Thoracic aorta (tissue), 2 donors: ENCODE measurements around the gene TAOK1. TPM values are rescaled to one million over a fixed set of nuclear protein-coding genes. Genes with fewer than 3 reads are reported as not detected.
"Not testable (repeated sequence)": the region's sequence is repeated elsewhere in the genome, so short reads cannot be mapped to it uniquely, and the experiment has no call there.

Experiments used
- ATAC-seq: fragments of 150-250 bp; one replicate; pipeline ENCODE4 v1.8.0; 2017; ENCODE audit warnings: low read depth; ENCODE audit not compliant: insufficient number of reproducible peaks, low FRiP score
- DNase-seq: peaks from one replicate; pipeline ENCODE4 v3.0.0-alpha.2; 2020; ENCODE audit warnings: low spot score
- H3K27ac ChIP-seq, 2 donors: fragments of 200-600 bp; sonication (generic); 1 replicate in 1 of 2; 2 replicates in 1 of 2; pipeline ENCODE4 v1.5.1; 2016; ENCODE audit warnings: mild to moderate bottlenecking in 2 of 2, moderate library complexity in 2 of 2
- H3K27me3 ChIP-seq: fragments of 200-600 bp; sonication (generic); replicated peaks from 2 replicates; pipeline ENCODE4 v1.6.0; 2016; ENCODE audit warnings: mild to moderate bottlenecking; ENCODE audit not compliant: insufficient read depth
- H3K36me3 ChIP-seq: fragments of 200-600 bp; sonication (generic); one replicate; pipeline ENCODE4 v1.5.1; 2016
- H3K4me1 ChIP-seq, 2 donors: fragments of 200-600 bp; sonication (generic); 1 replicate in 1 of 2; 2 replicates in 1 of 2; pipeline versions ENCODE4 v1.5.1 to v1.6.0; 2016; ENCODE audit warnings: low read depth in 2 of 2, mild to moderate bottlenecking in 1 of 2; ENCODE audit not compliant: control insufficient read depth in 1 of 2
- H3K4me3 ChIP-seq: fragments of 200-600 bp; sonication (generic); 2 replicates; pipeline ENCODE4 v1.5.1; 2016; ENCODE audit warnings: mild to moderate bottlenecking
- H3K9me3 ChIP-seq: fragments of 200-600 bp; sonication (generic); 2 replicates; pipeline ENCODE4 v1.5.1; 2016
- total RNA-seq, 2 donors: library from RNA; depleted of rRNA; stranded (reverse); fragments of >200 nt; gene quantifications; one replicate each; pipeline versions ENCODE4 v1.1.0 to v1.2.3, GENCODE V29; 2016
- TF ChIP-seq, protein P1 (sequence below): fragments of 200-600 bp; sonication (generic); IDR thresholded peaks from one replicate; pipeline ENCODE4 v1.5.1; 2019; ENCODE audit warnings: antibody characterized with exemption

TAOK1 gene
- 10 to 100 TPM; 46.0 to 64.6 TPM for total RNA-seq

GRCh38 chr17:29389982-29390850 lies at the start of gene TAOK1:
Gene TAOK1 (plus strand): TSS chr17:29390363. CDS start chr17:29451549, 61,186 bp downstream.
- DNase-seq = peak; percentile 98
- ATAC-seq = peak; percentile 98
- Histone ChIP-seq H3K9me3 (no peaks in the 10 kb centered on the region), H3K27me3 (no peaks in the 10 kb centered on the region), H3K4me3 (peak within 1 kb of the TSS; percentile 100), H3K4me1 (peaks cover 31 to 39% of the 10 kb centered on the region in 2 donors), H3K27ac (peak within 1 kb of the TSS; percentile 87 to 97), H3K36me3 (no peaks in the 10 kb centered on the region)
- TF ChIP-seq, protein P1, sequence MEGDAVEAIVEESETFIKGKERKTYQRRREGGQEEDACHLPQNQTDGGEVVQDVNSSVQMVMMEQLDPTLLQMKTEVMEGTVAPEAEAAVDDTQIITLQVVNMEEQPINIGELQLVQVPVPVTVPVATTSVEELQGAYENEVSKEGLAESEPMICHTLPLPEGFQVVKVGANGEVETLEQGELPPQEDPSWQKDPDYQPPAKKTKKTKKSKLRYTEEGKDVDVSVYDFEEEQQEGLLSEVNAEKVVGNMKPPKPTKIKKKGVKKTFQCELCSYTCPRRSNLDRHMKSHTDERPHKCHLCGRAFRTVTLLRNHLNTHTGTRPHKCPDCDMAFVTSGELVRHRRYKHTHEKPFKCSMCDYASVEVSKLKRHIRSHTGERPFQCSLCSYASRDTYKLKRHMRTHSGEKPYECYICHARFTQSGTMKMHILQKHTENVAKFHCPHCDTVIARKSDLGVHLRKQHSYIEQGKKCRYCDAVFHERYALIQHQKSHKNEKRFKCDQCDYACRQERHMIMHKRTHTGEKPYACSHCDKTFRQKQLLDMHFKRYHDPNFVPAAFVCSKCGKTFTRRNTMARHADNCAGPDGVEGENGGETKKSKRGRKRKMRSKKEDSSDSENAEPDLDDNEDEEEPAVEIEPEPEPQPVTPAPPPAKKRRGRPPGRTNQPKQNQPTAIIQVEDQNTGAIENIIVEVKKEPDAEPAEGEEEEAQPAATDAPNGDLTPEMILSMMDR = no peak

GRCh38 chr17:29341726-29342125 lies 48.4 kb upstream of the TAOK1 start:
- DNase-seq (no peak), ATAC-seq (no peak)
- H3K27me3 ChIP-seq = no peaks in the 10 kb centered on the region
- H3K36me3 ChIP-seq = no peaks in the 10 kb centered on the region
- H3K9me3 ChIP-seq = no peaks in the 10 kb centered on the region
- TF ChIP-seq, protein P1 = no peak
- no peaks in the 10 kb centered on the region for H3K4me1 ChIP-seq
- H3K4me3 ChIP-seq = no peak overlapping the region
- no peak overlapping the region for H3K27ac ChIP-seq

GRCh38 chr17:29342158-29342765 lies 47.9 kb upstream of the TAOK1 start:
- H3K4me3 ChIP-seq = no peak overlapping the region
- no peaks in the 10 kb centered on the region for H3K4me1 ChIP-seq
- ATAC-seq (no peak), DNase-seq (no peak)
- no peaks in the 10 kb centered on the region for H3K9me3 ChIP-seq
- H3K36me3 ChIP-seq = no peaks in the 10 kb centered on the region
- no peaks in the 10 kb centered on the region for H3K27me3 ChIP-seq
- TF ChIP-seq, protein P1 = no peak
- H3K27ac ChIP-seq = no peak overlapping the region

DNA sequence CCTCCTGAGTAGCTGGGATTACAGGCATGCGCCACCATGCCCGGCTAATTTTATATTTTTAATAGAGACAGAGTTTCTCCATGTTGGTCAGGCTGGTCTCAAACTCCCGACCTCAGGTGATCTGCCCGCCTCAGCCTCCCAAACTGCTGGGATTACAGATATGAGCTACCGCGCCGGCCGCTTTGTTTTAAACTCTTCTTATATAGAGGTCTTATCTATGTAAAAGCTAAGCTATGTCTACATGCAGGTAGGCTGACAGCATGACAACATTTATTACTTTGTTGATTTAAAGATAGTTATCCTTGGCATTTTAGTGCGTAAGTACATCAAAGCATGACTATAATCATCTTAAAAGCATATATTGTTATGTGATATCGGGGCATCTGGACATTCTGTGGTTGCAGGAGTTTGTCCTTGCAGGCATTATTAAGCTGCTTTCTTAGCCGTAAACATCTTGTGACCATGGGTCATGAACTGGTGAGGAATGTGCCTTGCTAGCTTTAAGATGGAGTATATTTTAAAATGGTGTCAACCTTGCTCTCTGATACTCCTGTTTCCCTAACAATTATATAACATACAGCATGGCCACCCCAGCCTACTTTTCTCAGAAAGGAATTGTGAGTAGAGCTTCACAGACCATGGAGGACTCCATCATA lies 45.8 kb upstream of the TAOK1 start:
- Histone ChIP-seq H3K27ac (no peak overlapping the region), H3K9me3 (no peaks in the 10 kb centered on the region), H3K4me3 (no peak overlapping the region), H3K27me3 (no peaks in the 10 kb centered on the region), H3K36me3 (no peaks in the 10 kb centered on the region), H3K4me1 (no peaks in the 10 kb centered on the region)
- TF ChIP-seq, protein P1 = no peak
- no peak for ATAC-seq
- DNase-seq = no peak

DNA sequence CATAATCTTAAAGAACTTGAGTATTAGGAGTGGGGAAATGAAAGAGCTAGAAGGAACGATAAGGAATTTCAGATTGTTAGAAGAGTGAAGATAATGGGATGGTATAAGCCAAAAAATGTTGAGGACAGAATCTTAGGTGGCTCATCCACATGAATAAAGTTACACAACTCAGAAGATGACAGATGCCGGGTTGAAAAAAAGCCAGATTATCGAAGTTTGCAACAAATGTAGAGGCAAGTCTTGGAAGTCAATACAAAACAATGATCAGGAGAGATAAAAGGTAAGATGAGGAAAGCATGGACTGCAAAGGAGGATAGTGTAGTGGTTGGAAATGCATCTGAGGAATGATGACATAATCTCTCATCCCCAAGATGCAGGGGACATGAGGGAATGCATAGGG lies 45.1 kb upstream of the TAOK1 start:
- TF ChIP-seq, protein P1 = no peak
- ATAC-seq (no peak), DNase-seq (no peak)
- Histone ChIP-seq H3K27me3 (no peaks in the 10 kb centered on the region), H3K4me1 (no peaks in the 10 kb centered on the region), H3K4me3 (no peak overlapping the region), H3K9me3 (no peaks in the 10 kb centered on the region), H3K36me3 (no peaks in the 10 kb centered on the region), H3K27ac (no peak overlapping the region)

DNA sequence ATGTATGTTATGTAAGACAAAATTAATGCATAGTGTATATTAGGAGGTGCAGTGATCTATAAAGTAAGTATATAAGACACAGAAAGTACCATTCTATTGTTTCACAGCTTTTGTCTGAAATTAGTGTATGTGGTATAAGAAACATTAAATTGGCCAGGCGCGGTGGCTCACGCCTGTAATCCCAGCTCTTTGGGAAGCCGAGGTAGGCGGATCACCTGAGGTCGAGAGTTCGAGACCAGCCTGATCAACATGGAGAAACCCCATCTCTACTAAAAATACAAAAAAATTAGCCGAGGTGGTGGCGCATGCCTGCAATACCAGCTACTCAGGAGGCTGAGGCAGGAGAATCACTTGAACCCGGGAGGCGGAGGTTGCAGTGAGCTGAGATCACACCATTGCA lies 44.7 kb upstream of the TAOK1 start:
- H3K27ac ChIP-seq = not testable (repeated sequence)

More for the DNA sequence above, 44.7 kb upstream of the TAOK1 start:
- not testable (repeated sequence) for H3K27me3 ChIP-seq, H3K4me1 ChIP-seq, H3K4me3 ChIP-seq, H3K36me3 ChIP-seq, DNase-seq, ATAC-seq, H3K9me3 ChIP-seq
